WTC11 (cell line): ENCODE measurements around the gene BTBD9. TPM values are rescaled to one million over a fixed set of nuclear protein-coding genes. Genes with fewer than 3 reads are reported as not detected.

Source experiments
- ATAC-seq: fragments of 200-7000 bp; cut with Tn5 transposase; 2 replicates; pipeline ENCODE4 v1.10.0; 2021; ENCODE audit warnings: mild to moderate bottlenecking, moderate library complexity
- CTCF ChIA-PET: fragments of 300-600 bp; sonication (Branson Sonifier 250); formaldehyde crosslinking; loops from one replicate; lab custom pipeline; 2021; ENCODE audit warnings: antibody characterized with exemption; lab: Charles Lee
- POLR2A ChIA-PET: fragments of 350-600 bp; sonication (Branson Sonifier 250); formaldehyde crosslinking; loops from one replicate; lab custom pipeline; 2021; ENCODE audit warnings: antibody characterized with exemption; lab: Charles Lee
- DNase-seq: peaks from one replicate; pipeline ENCODE4 v3.0.0; 2021; ENCODE audit warnings: low spot score
- H3K27ac Mint-ChIP-seq: 2 replicates; pipeline ENCODE4 v1.8.0; 2021; ENCODE audit warnings: mixed read lengths
- H3K27me3 Mint-ChIP-seq: 2 replicates; pipeline ENCODE4 v1.8.0; 2021; ENCODE audit warnings: low read depth, mild to moderate bottlenecking, moderate library complexity, mixed read lengths
- H3K36me3 Mint-ChIP-seq: 2 replicates; pipeline ENCODE4 v1.8.0; 2021; ENCODE audit warnings: mixed read lengths
- H3K4me1 Mint-ChIP-seq: 2 replicates; pipeline ENCODE4 v1.8.0; 2022; ENCODE audit warnings: mixed read lengths
- H3K4me3 Mint-ChIP-seq: 2 replicates; pipeline ENCODE4 v1.8.0; 2021; ENCODE audit warnings: mild to moderate bottlenecking, moderate library complexity, mixed read lengths
- H3K9me3 Mint-ChIP-seq: 2 replicates; pipeline ENCODE4 v1.8.0; 2021; ENCODE audit warnings: mixed read lengths
- AFF4 ChIP-seq: sonication (generic); formaldehyde crosslinking; IDR thresholded peaks from 2 replicates; pipeline ENCODE4 v1.8.1; 2023; ENCODE audit warnings: mild to moderate bottlenecking, missing genetic modification reagents, borderline replicate concordance
- AR ChIP-seq: fragments of 250-450 bp; sonication (Bioruptor Pico); IDR thresholded peaks from 2 replicates; pipeline ENCODE4 v1.9.0; 2021; ENCODE audit warnings: mild to moderate bottlenecking
- ATF1 ChIP-seq: sonication (generic); formaldehyde crosslinking; IDR thresholded peaks from 2 replicates; pipeline ENCODE4 v1.8.1; 2023; ENCODE audit warnings: mild to moderate bottlenecking, moderate library complexity, missing genetic modification reagents
- CDX4 ChIP-seq: fragments of 250-450 bp; sonication (Bioruptor Pico); IDR thresholded peaks from 2 replicates; pipeline ENCODE4 v1.9.0; 2021; ENCODE audit warnings: moderate library complexity, mild to moderate bottlenecking, inconsistent platforms, borderline replicate concordance
- CREB1 ChIP-seq: sonication (generic); formaldehyde crosslinking; IDR thresholded peaks from 2 replicates; pipeline ENCODE4 v1.8.0; 2023; ENCODE audit warnings: mild to moderate bottlenecking, missing genetic modification reagents
- CTCF ChIP-seq: fragments of 200-600 bp; IDR thresholded peaks from 2 replicates; pipeline ENCODE4 v1.8.0; 2022; ENCODE audit warnings: antibody characterized with exemption
- IRF2 ChIP-seq: sonication (generic); formaldehyde crosslinking; IDR thresholded peaks from 2 replicates; pipeline ENCODE4 v1.8.0; 2022; ENCODE audit warnings: low read depth, missing genetic modification reagents, borderline replicate concordance
- MAX ChIP-seq: sonication (generic); formaldehyde crosslinking; IDR thresholded peaks from 2 replicates; pipeline ENCODE4 v1.8.0; 2022; ENCODE audit warnings: mild to moderate bottlenecking, missing genetic modification reagents
- MYBL2 ChIP-seq: sonication (generic); formaldehyde crosslinking; IDR thresholded peaks from 2 replicates; pipeline ENCODE4 v1.8.1; 2023; ENCODE audit warnings: mild to moderate bottlenecking, moderate library complexity, missing genetic modification reagents
- SMAD3 ChIP-seq: sonication (generic); formaldehyde crosslinking; IDR thresholded peaks from 2 replicates; pipeline ENCODE4 v1.8.0; 2022; ENCODE audit warnings: missing genetic modification reagents, mild to moderate bottlenecking, borderline replicate concordance
- STAT6 ChIP-seq: sonication (generic); formaldehyde crosslinking; conservative IDR thresholded peaks from 2 replicates; pipeline ENCODE4 v1.8.1; 2023; ENCODE audit warnings: mild to moderate bottlenecking, low read depth, missing genetic modification reagents, moderate library complexity
- USF1 ChIP-seq: sonication (generic); formaldehyde crosslinking; IDR thresholded peaks from 2 replicates; pipeline ENCODE4 v1.8.0; 2022; ENCODE audit warnings: mild to moderate bottlenecking, missing genetic modification reagents
- ZNF219 ChIP-seq: sonication (generic); formaldehyde crosslinking; IDR thresholded peaks from 2 replicates; pipeline ENCODE4 v1.8.0; 2023; ENCODE audit warnings: missing genetic modification reagents, mild to moderate bottlenecking, borderline replicate concordance
- ZNF396 ChIP-seq: fragments of 250-450 bp; sonication (Bioruptor Pico); IDR thresholded peaks from 2 replicates; pipeline ENCODE4 v1.8.0; 2021; ENCODE audit warnings: mild to moderate bottlenecking, moderate library complexity, borderline replicate concordance
- ZNF532 ChIP-seq: fragments of 250-450 bp; sonication (Bioruptor Pico); IDR thresholded peaks from 2 replicates; pipeline ENCODE4 v1.9.0; 2021; ENCODE audit warnings: mild to moderate bottlenecking, borderline replicate concordance
- total RNA-seq: library from RNA; stranded (reverse); gene quantifications from 3 replicates; pipeline ENCODE4 v1.2.3, GENCODE V29; 2021

The BTBD9 gene
- total RNA-seq, 1 experiment from 2014 or later, result 4.2 TPM

- TF ChIP-seq CTCF (no peak), MYBL2 (no peak), AFF4 (CRISPR knock-in tag) (no peak), CREB1 (CRISPR knock-in tag) (no peak), ATF1 (CRISPR knock-in tag) (no peak), IRF2 (CRISPR knock-in tag) (no peak), STAT6 (CRISPR knock-in tag) (no peak), ZNF532 (CRISPR knock-in tag) (no peak), ZNF396 (CRISPR knock-in tag) (no peak), USF1 (CRISPR knock-in tag) (no peak)
Measured at GRCh38 chr6:38346291-38347079, 293.2 kb downstream of the BTBD9 start (continued).

GRCh38 chr6:38345586-38345985 is 294.1 kb downstream of the BTBD9 start:
- no peak overlapping the region for H3K4me3 Mint-ChIP-seq
- H3K4me1 Mint-ChIP-seq, result peaks cover 23% of the 10 kb centered on the region
- no peaks in the 10 kb centered on the region for H3K9me3 Mint-ChIP-seq
- POLR2A ChIA-PET, result no interaction called here
- no peaks in the 10 kb centered on the region for H3K27me3 Mint-ChIP-seq
- no peak for ATAC-seq
- no peaks in the 10 kb centered on the region for H3K36me3 Mint-ChIP-seq
- no peak overlapping the region for H3K27ac Mint-ChIP-seq
- DNase-seq, result no peak
- CTCF ChIA-PET, result interaction anchor here (0.6 kb wide), 1 partner anchor 554 kb away, joined by 3 read pairs; no protein-coding TSS in a partner anchor
- TF ChIP-seq MAX (no peak), ZNF219 (CRISPR knock-in tag) (no peak), CDX4 (CRISPR knock-in tag) (no peak), SMAD3 (CRISPR knock-in tag) (no peak), AR (CRISPR knock-in tag) (no peak)
